CD14-positive monocyte (primary cell): ENCODE data around the gene GBP3. TPM values are rescaled to one million over a fixed set of nuclear protein-coding genes. Genes with fewer than 3 reads are reported as not detected.

Source experiments
- DNase-seq, 3 donors: peaks; one replicate each; pipeline ENCODE4 v3.0.0-alpha.2; 2011 to 2022
- H2AFZ ChIP-seq: 2 replicates; pipeline ENCODE4 v1.6.0; 2012; ENCODE audit warnings: mild to moderate bottlenecking, low read depth, low read length, inconsistent platforms; ENCODE audit not compliant: insufficient read depth, poor library complexity, severe bottlenecking
- H3K27ac ChIP-seq, 2 donors: 1 replicate in 1 of 2; 2 replicates in 1 of 2; pipeline ENCODE4 v1.5.1; 2012 to 2013; ENCODE audit warnings: low read length in 2 of 2, control low read depth in 1 of 2, inconsistent platforms in 1 of 2, low read depth in 1 of 2, mild to moderate bottlenecking in 1 of 2
- H3K27me3 ChIP-seq, 2 donors: one replicate each; pipeline versions ENCODE4 v1.6.0 to v1.6.1; 2011 to 2013; ENCODE audit warnings: low read length in 2 of 2; ENCODE audit not compliant: control insufficient read depth in 2 of 2, insufficient read depth in 2 of 2
- H3K36me3 ChIP-seq, 2 donors: replicated peaks in 1 of 2; 1 replicate in 1 of 2; 2 replicates in 1 of 2; pipeline versions ENCODE4 v1.5.1 to v1.6.1; 2012 to 2013; ENCODE audit warnings: low read length in 2 of 2, control low read depth in 1 of 2, inconsistent platforms in 1 of 2, mild to moderate bottlenecking in 1 of 2; ENCODE audit not compliant: insufficient read depth in 2 of 2, control insufficient read depth in 1 of 2
- H3K4me1 ChIP-seq, 2 donors: 1 replicate in 1 of 2; 2 replicates in 1 of 2; pipeline versions ENCODE4 v1.5.1 to v1.6.1; 2012 to 2013; ENCODE audit warnings: low read length in 2 of 2, control low read depth in 1 of 2, inconsistent platforms in 1 of 2, mild to moderate bottlenecking in 1 of 2, moderate library complexity in 1 of 2; ENCODE audit not compliant: insufficient read depth in 2 of 2, control insufficient read depth in 1 of 2
- H3K4me2 ChIP-seq: replicated peaks from 2 replicates; pipeline ENCODE3; 2012; ENCODE audit warnings: low read length, moderate library complexity, mild to moderate bottlenecking; ENCODE audit not compliant: poor library complexity, severe bottlenecking; ENCODE audit errors: extremely low read depth
- H3K4me3 ChIP-seq, 3 experiments: fragments of 200-600 bp in 1 of 3; sonication (generic) in 1 of 3; replicated peaks in 1 of 3; 1 replicate in 2 of 3; 2 replicates in 1 of 3; pipeline ENCODE4 v1.5.1; 2011 to 2013; ENCODE audit warnings: low read length in 3 of 3, mild to moderate bottlenecking in 3 of 3, control low read depth in 2 of 3, low read depth in 2 of 3, inconsistent platforms in 1 of 3, moderate library complexity in 1 of 3
- H3K79me2 ChIP-seq: 2 replicates; pipeline ENCODE4 v1.6.0; 2012; ENCODE audit warnings: mild to moderate bottlenecking, control low read depth, inconsistent platforms, low read length, moderate library complexity; ENCODE audit not compliant: insufficient read depth
- H3K9ac ChIP-seq: 2 replicates; pipeline ENCODE4 v1.6.0; 2017; ENCODE audit warnings: low read length, mild to moderate bottlenecking; ENCODE audit not compliant: insufficient read depth, poor library complexity, severe bottlenecking
- H3K9me3 ChIP-seq, 2 donors: replicated peaks in 1 of 2; 1 replicate in 1 of 2; 2 replicates in 1 of 2; pipeline versions ENCODE4 v1.5.1 to v1.6.1; 2012 to 2013; ENCODE audit warnings: low read length in 2 of 2, control low read depth in 1 of 2; ENCODE audit not compliant: control insufficient read depth in 1 of 2, insufficient read depth in 1 of 2
- H4K20me1 ChIP-seq: 2 replicates; pipeline ENCODE4 v1.6.0; 2012; ENCODE audit warnings: mild to moderate bottlenecking, low read length, control low read depth, moderate library complexity; ENCODE audit not compliant: insufficient read depth
- H3K27ac Mint-ChIP-seq, 7 donors: one replicate each; pipeline ENCODE4 v1.8.0; 2020; ENCODE audit warnings: mild to moderate bottlenecking in 7 of 7, mixed read lengths in 7 of 7, moderate library complexity in 6 of 7, inconsistent platforms in 2 of 7
- H3K27me3 Mint-ChIP-seq, 3 donors: one replicate each; pipeline ENCODE4 v1.8.0; 2021 to 2022; ENCODE audit warnings: low read depth in 3 of 3, mild to moderate bottlenecking in 3 of 3, mixed read lengths in 3 of 3, moderate library complexity in 3 of 3, inconsistent platforms in 1 of 3
- H3K36me3 Mint-ChIP-seq, 2 donors: one replicate each; pipeline ENCODE4 v1.8.0; 2020; ENCODE audit warnings: mixed read lengths in 2 of 2, inconsistent platforms in 1 of 2, mild to moderate bottlenecking in 1 of 2
- H3K4me1 Mint-ChIP-seq: one replicate; pipeline ENCODE4 v1.8.0; 2020; ENCODE audit warnings: mild to moderate bottlenecking, mixed read lengths
- H3K4me3 Mint-ChIP-seq, 2 donors: one replicate each; pipeline ENCODE4 v1.8.0; 2020; ENCODE audit warnings: mild to moderate bottlenecking in 2 of 2, mixed read lengths in 2 of 2, moderate library complexity in 1 of 2
- H3K9me3 Mint-ChIP-seq, 7 donors: one replicate each; pipeline ENCODE4 v1.8.0; 2020 to 2022; ENCODE audit warnings: mixed read lengths in 7 of 7, mild to moderate bottlenecking in 6 of 7, moderate library complexity in 6 of 7, inconsistent platforms in 2 of 7
- WGBS: methylation state at CpG from one replicate; pipeline ENCODE4 v1.1.5; 2013; ENCODE audit warnings: missing lambda C conversion rate; ENCODE audit not compliant: insufficient coverage; 5-methylcytosine and 5-hydroxymethylcytosine counted together
- intact Hi-C, 2 donors: fragments of 100-400 bp; cut with micrococcal nuclease; formaldehyde crosslinking; loops; one replicate each; pipeline versions ENCODE4 v1.15.0 to v1.15.1; 2023
- polyA plus RNA-seq, 3 donors: library from polyadenylated mRNA; depleted of rRNA in 1 of 3; unstranded in 2 of 3; stranded (reverse) in 1 of 3; fragments of 300-500 nt in 2 of 3; fragments of >200 nt in 1 of 3; fragmentation: Illumina TruSeq in 2 of 3; gene quantifications; 1 replicate in 2 of 3; 2 replicates in 1 of 3; pipeline ENCODE4 v1.2.3, GENCODE V29; 2012 to 2021
- TF ChIP-seq, protein P1 (sequence below): fragments of 200-600 bp; IDR thresholded peaks from one replicate; pipeline ENCODE4 v1.8.0; 2022; ENCODE audit warnings: antibody characterized with exemption, mild to moderate bottlenecking

GBP3 gene
- polyA plus RNA-seq, 3 donors = 6.9 to 17.3 (median 12.4) TPM

DNA sequence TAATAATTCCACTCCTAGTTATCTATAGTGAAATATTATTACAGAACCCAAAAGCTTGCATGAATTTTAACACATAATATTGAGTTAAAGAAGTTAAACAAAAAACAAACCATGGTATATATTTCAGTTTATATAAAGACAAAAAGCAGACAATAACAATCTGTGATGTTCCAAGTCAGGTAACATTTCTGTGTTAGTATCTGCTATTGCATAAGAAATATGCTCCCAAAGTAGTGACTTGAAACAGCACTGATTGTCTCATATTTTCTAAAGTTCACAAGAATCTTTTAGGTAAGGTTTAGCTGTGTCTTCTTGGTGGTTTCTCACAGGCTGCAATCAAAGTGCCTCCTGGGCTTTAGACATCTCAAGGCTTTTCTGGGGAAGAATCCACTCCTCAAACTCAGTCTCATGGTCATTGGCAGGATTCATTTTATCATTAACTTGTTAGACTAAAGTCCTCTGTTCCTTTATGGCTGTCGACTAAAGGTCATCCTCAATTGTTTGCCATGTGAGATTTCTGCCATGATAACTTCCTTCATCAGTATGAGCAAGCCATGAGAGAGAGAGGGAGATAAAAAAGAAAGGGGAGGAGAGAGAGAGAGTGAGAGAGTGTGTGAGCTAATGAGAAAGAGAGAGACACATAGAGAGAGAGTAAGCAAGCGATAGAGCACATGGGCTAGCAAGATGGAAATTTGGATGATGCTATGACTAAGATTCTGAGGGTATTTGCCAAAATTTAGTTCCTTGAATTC lies 22.5 kb upstream of the GBP3 start:
- intact Hi-C loops = no loop called here
- TF ChIP-seq, protein P1, sequence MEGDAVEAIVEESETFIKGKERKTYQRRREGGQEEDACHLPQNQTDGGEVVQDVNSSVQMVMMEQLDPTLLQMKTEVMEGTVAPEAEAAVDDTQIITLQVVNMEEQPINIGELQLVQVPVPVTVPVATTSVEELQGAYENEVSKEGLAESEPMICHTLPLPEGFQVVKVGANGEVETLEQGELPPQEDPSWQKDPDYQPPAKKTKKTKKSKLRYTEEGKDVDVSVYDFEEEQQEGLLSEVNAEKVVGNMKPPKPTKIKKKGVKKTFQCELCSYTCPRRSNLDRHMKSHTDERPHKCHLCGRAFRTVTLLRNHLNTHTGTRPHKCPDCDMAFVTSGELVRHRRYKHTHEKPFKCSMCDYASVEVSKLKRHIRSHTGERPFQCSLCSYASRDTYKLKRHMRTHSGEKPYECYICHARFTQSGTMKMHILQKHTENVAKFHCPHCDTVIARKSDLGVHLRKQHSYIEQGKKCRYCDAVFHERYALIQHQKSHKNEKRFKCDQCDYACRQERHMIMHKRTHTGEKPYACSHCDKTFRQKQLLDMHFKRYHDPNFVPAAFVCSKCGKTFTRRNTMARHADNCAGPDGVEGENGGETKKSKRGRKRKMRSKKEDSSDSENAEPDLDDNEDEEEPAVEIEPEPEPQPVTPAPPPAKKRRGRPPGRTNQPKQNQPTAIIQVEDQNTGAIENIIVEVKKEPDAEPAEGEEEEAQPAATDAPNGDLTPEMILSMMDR = no peak
- Histone ChIP-seq H3K27ac (no peak overlapping the region), H3K4me2 (no peak overlapping the region), H3K27me3 (no peaks in the 10 kb centered on the region), H3K79me2 (no peaks in the 10 kb centered on the region), H3K36me3 (peaks cover 0 to 6% of the 10 kb centered on the region in 2 donors), H3K4me3 (no peak overlapping the region), H3K9me3 (peaks cover 15 to 19% of the 10 kb centered on the region in 2 donors), H4K20me1 (no peaks in the 10 kb centered on the region), H3K9ac (no peak overlapping the region), H3K4me1 (peaks cover 14 to 24% of the 10 kb centered on the region in 2 donors), H2AFZ (no peak overlapping the region)
- H3K4me3 Mint-ChIP-seq = no peak overlapping the region
- H3K36me3 Mint-ChIP-seq = peaks cover 11 to 33% of the 10 kb centered on the region in 2 donors
- DNase-seq = no peak
- H3K9me3 Mint-ChIP-seq = peaks cover 5 to 16% (median 12%) of the 10 kb centered on the region in 7 donors
- H3K27ac Mint-ChIP-seq = no peak overlapping the region
- H3K4me1 Mint-ChIP-seq = peaks cover 23% of the 10 kb centered on the region
- WGBS = 100% methylated on average over 2 of the region's 2 CpGs
- H3K27me3 Mint-ChIP-seq = peaks cover 0 to 2% (median 0%) of the 10 kb centered on the region in 3 donors

DNA sequence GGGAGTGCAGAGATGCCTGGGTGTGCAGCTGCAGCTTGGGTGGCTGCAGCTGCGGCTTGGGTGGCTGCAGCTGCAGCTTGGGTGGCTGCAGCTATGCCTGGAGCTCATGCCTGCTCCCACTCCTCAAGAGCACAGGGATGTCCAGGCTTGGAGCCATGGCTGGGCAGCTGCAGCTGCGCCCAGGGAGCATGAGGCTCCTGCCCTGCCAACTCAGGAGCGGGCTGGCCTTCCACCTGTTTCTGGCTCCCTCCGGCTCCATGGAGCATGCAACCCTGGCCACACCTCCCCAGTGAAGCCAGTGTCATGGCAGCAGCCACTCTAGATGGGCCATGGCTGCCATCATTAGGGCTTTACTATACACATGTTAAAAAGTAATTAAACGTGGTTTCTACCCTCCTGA lies 21.3 kb upstream of the GBP3 start:
- intact Hi-C loops = no loop called here
- Histone ChIP-seq H3K36me3 (peaks cover 0 to 6% of the 10 kb centered on the region in 2 donors), H3K4me2 (no peak overlapping the region), H3K27me3 (no peaks in the 10 kb centered on the region), H4K20me1 (no peaks in the 10 kb centered on the region), H3K4me3 (no peak overlapping the region), H3K4me1 (peaks cover 8 to 20% of the 10 kb centered on the region in 2 donors), H3K27ac (no peak overlapping the region), H3K9me3 (peaks cover 15 to 19% of the 10 kb centered on the region in 2 donors), H3K79me2 (no peaks in the 10 kb centered on the region), H3K9ac (no peak overlapping the region), H2AFZ (no peak overlapping the region)
- H3K27ac Mint-ChIP-seq = no peak overlapping the region
- TF ChIP-seq, protein P1 = no peak
- H3K4me1 Mint-ChIP-seq = peaks cover 22% of the 10 kb centered on the region
- peaks cover 10 to 24% of the 10 kb centered on the region in 2 donors for H3K36me3 Mint-ChIP-seq
- no peak for DNase-seq
- H3K9me3 Mint-ChIP-seq = peaks cover 5 to 16% (median 12%) of the 10 kb centered on the region in 7 donors
- WGBS = 100% methylated on average over 4 of the region's 5 CpGs
- peaks cover 0 to 2% (median 0%) of the 10 kb centered on the region in 3 donors for H3K27me3 Mint-ChIP-seq
- no peak overlapping the region for H3K4me3 Mint-ChIP-seq
